GM18498 (cell line): ENCODE data around the gene UBE3C.

Experiments
- ATAC-seq: cut with Tn5 transposase; IDR thresholded peaks from one replicate; pipeline ENCODE4 v1.9.1; 2021; ENCODE audit warnings: mild to moderate bottlenecking, moderate library complexity; ENCODE audit not compliant: unreplicated experiment

Gene UBE3C

DNA sequence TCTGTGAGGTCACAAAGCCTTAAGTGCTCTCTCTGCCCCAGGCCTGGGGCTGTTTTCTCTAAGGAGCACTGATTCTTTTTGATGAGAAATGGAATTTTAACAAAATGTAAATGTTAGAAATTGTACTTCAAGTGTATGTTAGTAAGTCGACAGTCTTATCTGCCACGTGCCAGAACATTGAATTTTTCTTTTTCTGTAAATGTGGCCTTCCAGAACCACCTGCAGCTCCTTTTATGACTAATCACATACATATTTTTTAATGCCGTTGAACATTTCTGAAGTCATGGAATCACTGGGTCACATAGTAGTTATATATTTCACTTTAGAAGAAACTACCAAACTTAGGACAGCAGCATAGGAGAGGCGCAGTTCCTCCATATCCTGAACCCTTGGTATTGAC is 38.0 kb downstream of the UBE3C start:
- ATAC-seq: no peak

DNA sequence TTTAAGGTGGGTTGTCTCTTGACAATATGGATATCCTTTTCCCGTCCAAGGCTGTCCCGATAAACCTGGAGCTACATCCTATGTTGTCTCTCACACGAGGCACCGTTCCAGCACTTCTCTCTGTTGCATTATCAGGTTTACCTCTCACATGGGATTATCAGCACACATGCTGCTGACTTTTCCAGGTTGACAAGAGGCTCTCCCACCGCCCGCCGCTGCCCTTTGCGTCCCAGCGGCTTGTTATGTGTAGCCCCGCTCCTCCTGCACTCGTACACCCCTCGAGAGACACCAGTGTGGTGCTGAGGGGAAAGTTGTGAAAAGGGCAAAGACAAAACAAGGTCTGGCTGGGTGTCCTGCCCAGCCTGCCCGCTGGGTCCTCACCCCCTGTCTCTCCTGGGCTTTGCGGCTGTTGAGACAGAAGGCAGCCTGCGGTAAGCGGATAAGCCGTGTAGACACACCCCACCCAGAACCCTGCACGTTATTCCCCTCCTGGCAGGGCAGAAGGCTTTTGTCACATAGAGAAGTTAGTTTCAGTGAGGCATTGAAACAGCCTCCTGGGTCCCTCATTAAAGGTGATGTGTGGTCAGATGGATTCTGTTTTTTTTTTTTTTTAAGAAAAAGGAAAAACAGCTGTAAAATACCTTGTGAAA is 38.7 kb downstream of the UBE3C start:
- ATAC-seq: no peak

- ATAC-seq: no peak
Observed at GRCh38 chr7:157177983-157178381, 39.3 kb downstream of the UBE3C start.

GRCh38 chr7:157183832-157184231 is 45.1 kb downstream of the UBE3C start:
- no peak for ATAC-seq

GRCh38 chr7:157188091-157188665 is 49.5 kb downstream of the UBE3C start:
- ATAC-seq: no peak

- no peak for ATAC-seq
Observed at GRCh38 chr7:157189405-157189804, 50.7 kb downstream of the UBE3C start.

DNA sequence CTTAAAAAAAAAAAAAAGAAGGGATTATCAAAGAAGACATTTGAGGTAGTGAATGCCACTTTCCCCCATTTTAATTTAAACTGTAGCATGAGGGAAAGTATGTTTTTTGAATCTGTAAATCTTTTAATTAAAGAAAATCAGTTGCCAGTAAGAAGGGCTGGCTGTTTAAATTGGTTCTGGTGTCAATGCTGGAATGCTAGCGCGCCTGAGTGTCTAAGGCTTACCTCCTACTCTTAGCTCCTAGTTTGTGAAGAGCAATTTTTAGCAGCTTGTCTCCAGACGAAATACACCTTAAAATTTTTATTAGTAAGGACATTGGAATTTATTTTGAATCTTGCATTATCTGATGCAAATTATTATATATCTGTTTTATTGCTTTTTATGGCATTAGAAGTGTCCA is 54.1 kb downstream of the UBE3C start:
- no peak for ATAC-seq

GRCh38 chr7:157193274-157193673 is 54.5 kb downstream of the UBE3C start:
- no peak for ATAC-seq

GRCh38 chr7:157194948-157195347 is 56.2 kb downstream of the UBE3C start:
- ATAC-seq: no peak

DNA sequence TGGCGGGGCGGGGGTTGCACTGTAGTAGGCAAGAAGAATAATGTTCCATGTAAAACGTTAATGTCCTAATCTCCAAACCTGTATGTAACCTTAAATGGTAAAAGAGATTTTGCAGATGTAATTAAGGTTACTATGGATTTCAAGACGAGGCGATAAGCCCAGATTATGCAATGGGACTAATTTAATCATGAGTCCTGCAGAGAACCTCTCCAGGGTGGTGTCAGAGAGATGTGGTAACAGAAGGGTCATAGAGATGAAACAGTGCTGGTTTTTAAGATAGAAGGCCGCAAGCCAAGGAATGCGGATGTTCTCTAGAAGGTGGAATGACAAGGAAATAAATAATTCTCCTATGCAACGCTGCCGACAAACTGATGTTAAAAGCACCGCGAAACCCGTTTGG is 57.1 kb downstream of the UBE3C start:
- no peak for ATAC-seq

DNA sequence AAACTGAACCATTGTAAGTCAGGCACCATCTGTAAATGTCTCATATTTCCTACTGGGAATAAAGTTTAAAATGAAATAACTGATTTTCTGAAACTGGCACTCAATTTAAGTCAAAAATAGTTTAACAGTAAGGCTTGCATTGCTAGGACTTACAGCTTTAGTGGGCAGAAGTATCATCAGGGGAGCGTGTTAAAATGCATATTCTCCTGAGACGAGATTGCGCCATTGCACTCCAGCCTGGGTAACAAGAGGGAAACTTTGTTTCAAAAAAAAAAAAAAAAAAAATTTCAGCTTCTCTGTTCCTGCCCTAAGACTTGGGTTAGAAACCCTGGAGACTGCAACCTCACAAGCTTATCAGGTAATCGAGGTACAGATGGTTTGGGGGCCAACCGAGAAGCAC is 65.4 kb downstream of the UBE3C start:
- ATAC-seq: no peak

- no peak for ATAC-seq
Observed at GRCh38 chr7:157205438-157205837, 66.7 kb downstream of the UBE3C start.

- no peak for ATAC-seq
Observed at GRCh38 chr7:157208571-157209413, 70.1 kb downstream of the UBE3C start.

GRCh38 chr7:157210682-157211081 is 72.0 kb downstream of the UBE3C start:
- ATAC-seq: no peak

DNA sequence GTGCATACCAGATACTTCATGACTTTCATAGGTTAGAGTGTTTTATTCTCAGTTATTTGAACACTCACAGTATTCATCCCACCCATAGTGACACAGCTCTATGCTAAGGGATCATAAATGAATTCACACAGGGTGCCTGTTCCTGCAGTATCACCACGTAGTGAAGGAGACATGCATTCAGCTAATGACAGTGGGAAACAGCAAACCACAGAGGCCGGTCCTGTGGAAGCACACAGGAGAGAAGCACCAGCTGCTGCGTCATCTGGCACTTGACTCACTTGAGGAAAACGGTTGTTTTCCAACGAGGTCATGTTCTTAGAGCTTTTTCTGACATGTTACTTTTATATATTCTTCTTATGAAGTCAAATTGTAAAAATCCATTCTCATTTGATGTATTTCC is 73.0 kb downstream of the UBE3C start:
- no peak for ATAC-seq

- peak; percentile 94 for ATAC-seq
Observed at GRCh38 chr7:157219154-157219553, 80.4 kb downstream of the UBE3C start.

DNA sequence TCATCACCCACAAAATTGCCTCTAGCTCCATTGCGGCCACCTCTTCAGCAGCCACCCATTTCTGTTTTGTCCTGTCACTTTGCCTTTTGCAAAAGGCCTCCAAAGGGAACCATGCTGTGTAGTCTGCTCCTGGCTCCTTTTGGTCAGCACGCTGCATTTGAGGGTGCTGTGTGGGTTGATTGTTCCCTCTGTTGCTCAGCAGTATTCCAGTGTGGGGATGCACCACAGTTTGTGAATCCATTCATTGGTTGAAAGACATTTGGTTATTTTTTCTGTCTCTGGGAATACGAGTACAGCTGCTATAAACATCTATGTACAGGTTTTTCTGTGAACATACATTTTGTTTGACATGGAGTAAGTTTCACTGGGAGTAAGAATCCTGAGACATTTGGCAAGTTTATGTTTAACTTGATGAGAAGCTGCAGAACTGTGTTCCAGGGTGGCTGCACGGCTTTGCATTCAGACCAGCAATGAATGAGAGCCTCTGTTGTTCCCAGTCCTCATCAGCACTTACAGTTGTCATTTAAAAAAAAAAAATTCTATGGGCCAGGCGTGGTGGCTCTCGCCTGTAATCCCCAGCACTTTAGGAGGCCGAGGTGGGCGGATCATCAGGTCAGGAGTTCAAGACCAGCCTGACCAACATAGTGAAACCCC is 82.3 kb downstream of the UBE3C start:
- no peak for ATAC-seq

GRCh38 chr7:157222687-157223086 is 84.0 kb downstream of the UBE3C start:
- no peak for ATAC-seq

DNA sequence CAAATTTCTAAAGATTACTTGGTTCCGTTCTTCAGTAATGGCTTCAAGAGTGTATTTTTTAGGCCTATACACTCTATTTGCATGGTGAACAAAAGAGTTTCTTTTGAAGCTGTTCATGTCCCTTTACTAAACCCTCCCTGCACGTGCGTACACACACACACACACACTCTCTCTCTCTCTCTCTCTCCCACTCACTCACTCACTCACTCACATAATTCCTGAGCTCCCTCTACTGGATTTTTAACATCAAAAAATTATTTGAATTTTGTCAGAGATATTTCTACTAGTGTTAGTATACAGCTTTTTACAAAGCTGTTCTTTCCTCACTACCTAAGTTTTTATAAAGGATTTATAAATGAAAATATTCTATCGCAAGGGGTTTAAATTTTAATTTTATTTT is 85.9 kb downstream of the UBE3C start:
- no peak for ATAC-seq

DNA sequence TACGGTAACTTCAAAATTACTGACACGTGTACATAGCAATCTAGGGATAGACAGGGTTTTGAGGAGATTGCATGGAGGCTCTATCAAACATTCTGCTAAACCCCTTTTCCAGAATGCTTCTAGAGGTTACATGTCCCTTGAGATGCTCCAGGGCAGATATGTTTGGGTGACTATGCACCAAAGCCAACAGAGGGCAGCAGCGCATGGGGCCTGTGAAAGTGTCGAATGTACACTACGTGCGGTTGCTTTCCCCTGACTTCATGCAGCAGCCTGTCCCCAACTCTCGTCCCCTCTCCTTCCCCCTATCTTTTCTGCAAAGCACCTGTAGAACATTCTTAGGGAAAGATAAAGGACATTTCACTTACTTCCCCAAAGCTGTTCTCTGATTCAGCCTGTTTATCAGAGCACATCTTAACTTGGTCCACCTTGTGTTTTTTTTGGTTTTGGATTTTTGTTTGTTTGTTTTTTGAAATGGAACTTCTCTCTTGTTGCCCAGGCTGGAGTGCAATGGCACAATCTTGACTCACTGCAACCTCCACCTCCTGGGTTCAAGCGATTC is 90.2 kb downstream of the UBE3C start:
- ATAC-seq: no peak

DNA sequence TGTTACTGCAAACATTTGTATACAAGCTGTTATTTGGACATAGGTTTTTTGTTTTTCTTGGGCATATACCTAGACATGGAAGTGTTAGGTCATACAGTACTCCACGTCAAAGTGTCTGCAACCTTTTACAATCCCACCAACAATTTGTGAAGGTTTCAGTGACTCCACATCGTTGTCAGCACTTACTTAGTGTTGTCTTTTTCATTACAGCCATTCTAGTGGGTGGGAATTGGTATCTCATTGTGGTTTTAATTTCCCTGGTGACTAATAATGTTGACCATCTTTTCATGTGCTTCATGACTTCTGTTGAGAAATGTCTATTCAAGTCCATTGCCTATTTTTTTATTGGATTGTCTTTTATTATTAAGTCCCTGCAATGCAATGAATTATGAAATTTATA is 95.0 kb downstream of the UBE3C start:
- ATAC-seq: no peak
